Panc1 (cell line): ENCODE results near the gene FAM174C. TPM values are rescaled to one million over a fixed set of nuclear protein-coding genes. Genes with fewer than 3 reads are reported as not detected.
A peak's percentile ranks its signal among the peaks of the same experiment; 100 is the strongest.

ENCODE experiments used
- ATAC-seq: fragments of 200-7000 bp; cut with Tn5 transposase; 2 replicates; pipeline ENCODE4 v1.9.1; 2020; ENCODE audit warnings: mild to moderate bottlenecking, moderate library complexity
- BruUV-seq: library from RNA; stranded (reverse); fragments of 400-500 nt; replicated peaks from 2 replicates; lab custom pipeline; 2021; lab: Mats Ljungman, UMichigan
- CTCF ChIA-PET: fragments of 300-600 bp; sonication (Branson Sonifier 250); formaldehyde crosslinking; loops from one replicate; lab custom pipeline; 2022; ENCODE audit warnings: antibody characterized with exemption; lab: Charles Lee
- POLR2A ChIA-PET: fragments of 300-600 bp; sonication (Branson Sonifier 250); formaldehyde crosslinking; loops from one replicate; lab custom pipeline; 2022; ENCODE audit warnings: antibody characterized with exemption; lab: Charles Lee
- DNase-seq: peaks from one replicate; pipeline ENCODE4 v3.0.0-alpha.2; 2010; ENCODE audit warnings: low read depth, low spot score
- H3K27ac ChIP-seq: 2 replicates; pipeline ENCODE4 v1.5.1; 2011; ENCODE audit warnings: mild to moderate bottlenecking, low read length, inconsistent platforms
- H3K27me3 ChIP-seq: fragments of 200-500 bp; sonication (Bioruptor generic); 2 replicates; pipeline ENCODE4 v1.6.0; 2014; ENCODE audit warnings: low read length, inconsistent platforms; ENCODE audit not compliant: control insufficient read depth, insufficient read depth
- H3K36me3 ChIP-seq: fragments of 200-500 bp; sonication (Bioruptor generic); 2 replicates; pipeline ENCODE4 v1.5.1; 2014; ENCODE audit warnings: inconsistent platforms, mild to moderate bottlenecking, low read length, moderate library complexity; ENCODE audit not compliant: control insufficient read depth, insufficient read depth
- H3K4me1 ChIP-seq: 2 replicates; pipeline ENCODE4 v1.5.1; 2011; ENCODE audit warnings: inconsistent platforms, mild to moderate bottlenecking, low read length, moderate library complexity; ENCODE audit not compliant: control insufficient read depth, insufficient read depth
- H3K4me3 ChIP-seq, 2 experiments: 2 replicates each; pipeline ENCODE4 v1.5.1; 2011 to 2012; ENCODE audit warnings: low read depth in 2 of 2, low read length in 2 of 2, mild to moderate bottlenecking in 2 of 2, inconsistent platforms in 1 of 2, moderate library complexity in 1 of 2
- H3K9me3 ChIP-seq: fragments of 200-500 bp; sonication (Bioruptor generic); 2 replicates; pipeline ENCODE4 v1.5.1; 2014; ENCODE audit warnings: low read depth, mild to moderate bottlenecking, inconsistent platforms, low read length, moderate library complexity; ENCODE audit not compliant: control insufficient read depth, insufficient read depth
- POLR2AphosphoS5 ChIP-seq: IDR thresholded peaks from 2 replicates; pipeline ENCODE4 v1.6.1; 2012; ENCODE audit warnings: mild to moderate bottlenecking, low read depth, low read length, moderate library complexity
- SIN3A ChIP-seq: IDR thresholded peaks from 2 replicates; pipeline ENCODE4 v1.6.1; 2012; ENCODE audit warnings: low read depth, mild to moderate bottlenecking, low read length, moderate library complexity, borderline replicate concordance; ENCODE audit not compliant: insufficient read depth
- TCF7L2 ChIP-seq: IDR thresholded peaks from 2 replicates; pipeline ENCODE4 v1.6.1; 2011; ENCODE audit warnings: mild to moderate bottlenecking, low read depth, low read length, inconsistent platforms
- in situ Hi-C: cut with HindIII; loops from 2 replicates; pipeline ENCODE4 v1.10.0; 2016; ENCODE audit warnings: low sequenced_read_pairs, low pct_unique_long_range_greater_than_20kb
- intact Hi-C: fragments of 100-400 bp; cut with micrococcal nuclease; formaldehyde crosslinking; loops from one replicate; pipeline ENCODE4 v1.10.0; 2022; ENCODE audit not compliant: unreplicated experiment
- total RNA-seq: library from RNA; stranded (reverse); gene quantifications from one replicate; pipeline ENCODE4 v1.2.1, GENCODE V29; 2021; ENCODE audit not compliant: unreplicated experiment
- TF ChIP-seq, protein P1 (sequence below): fragments of 450-650 bp; IDR thresholded peaks from 2 replicates; pipeline ENCODE4 v1.5.1; 2017; ENCODE audit warnings: mild to moderate bottlenecking
- TF ChIP-seq, protein P2 (sequence below), 2 experiments: IDR thresholded peaks; 2 replicates each; pipeline ENCODE4 v1.6.1; 2011 to 2012; ENCODE audit warnings: low read depth in 2 of 2, control low read depth in 1 of 2, low read length in 1 of 2, mild to moderate bottlenecking in 1 of 2, moderate library complexity in 1 of 2; ENCODE audit not compliant: insufficient read depth in 1 of 2

The FAM174C gene
- total RNA-seq, 1 experiment from 2014 or later, result 133 TPM

DNA sequence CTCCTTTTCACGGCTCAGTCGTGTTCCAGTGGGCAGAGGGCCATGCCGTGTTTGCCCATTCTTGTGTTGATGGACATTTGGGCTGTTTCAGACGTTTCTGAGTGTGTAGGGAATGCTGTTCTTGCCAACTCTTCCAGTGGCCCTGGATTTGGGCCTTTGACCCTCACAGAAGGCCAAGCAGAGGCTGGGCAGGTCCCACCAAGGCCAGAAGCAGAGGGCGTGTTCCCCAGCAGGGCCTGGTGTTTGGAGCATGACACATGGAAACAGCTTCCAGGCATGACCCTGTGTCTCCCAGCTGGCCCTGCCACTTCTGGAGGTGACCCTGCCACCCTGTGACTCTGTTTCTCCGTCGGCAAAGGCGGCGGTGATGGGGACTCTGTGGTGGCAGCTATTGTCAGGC is 46.2 kb downstream of the FAM174C start:
- BruUV-seq, result no TSS peak
- H3K4me1 ChIP-seq, result peaks cover 6% of the 10 kb centered on the region
- no peaks in the 10 kb centered on the region for H3K27me3 ChIP-seq
- CTCF ChIA-PET, result no interaction called here
- H3K36me3 ChIP-seq, result no peaks in the 10 kb centered on the region
- in situ Hi-C loops (no loop called here), intact Hi-C loops (no loop called here)
- no peak for DNase-seq
- ATAC-seq, result no peak
- H3K4me3 ChIP-seq, result no peak overlapping the region
- H3K27ac ChIP-seq, result no peak overlapping the region
- no peaks in the 10 kb centered on the region for H3K9me3 ChIP-seq
- no peak for TF ChIP-seq SIN3A
- TF ChIP-seq TCF7L2, result no peak
- no peak for TF ChIP-seq POLR2AphosphoS5
- TF ChIP-seq, protein P1, sequence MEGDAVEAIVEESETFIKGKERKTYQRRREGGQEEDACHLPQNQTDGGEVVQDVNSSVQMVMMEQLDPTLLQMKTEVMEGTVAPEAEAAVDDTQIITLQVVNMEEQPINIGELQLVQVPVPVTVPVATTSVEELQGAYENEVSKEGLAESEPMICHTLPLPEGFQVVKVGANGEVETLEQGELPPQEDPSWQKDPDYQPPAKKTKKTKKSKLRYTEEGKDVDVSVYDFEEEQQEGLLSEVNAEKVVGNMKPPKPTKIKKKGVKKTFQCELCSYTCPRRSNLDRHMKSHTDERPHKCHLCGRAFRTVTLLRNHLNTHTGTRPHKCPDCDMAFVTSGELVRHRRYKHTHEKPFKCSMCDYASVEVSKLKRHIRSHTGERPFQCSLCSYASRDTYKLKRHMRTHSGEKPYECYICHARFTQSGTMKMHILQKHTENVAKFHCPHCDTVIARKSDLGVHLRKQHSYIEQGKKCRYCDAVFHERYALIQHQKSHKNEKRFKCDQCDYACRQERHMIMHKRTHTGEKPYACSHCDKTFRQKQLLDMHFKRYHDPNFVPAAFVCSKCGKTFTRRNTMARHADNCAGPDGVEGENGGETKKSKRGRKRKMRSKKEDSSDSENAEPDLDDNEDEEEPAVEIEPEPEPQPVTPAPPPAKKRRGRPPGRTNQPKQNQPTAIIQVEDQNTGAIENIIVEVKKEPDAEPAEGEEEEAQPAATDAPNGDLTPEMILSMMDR, result no peak
- TF ChIP-seq, protein P2, sequence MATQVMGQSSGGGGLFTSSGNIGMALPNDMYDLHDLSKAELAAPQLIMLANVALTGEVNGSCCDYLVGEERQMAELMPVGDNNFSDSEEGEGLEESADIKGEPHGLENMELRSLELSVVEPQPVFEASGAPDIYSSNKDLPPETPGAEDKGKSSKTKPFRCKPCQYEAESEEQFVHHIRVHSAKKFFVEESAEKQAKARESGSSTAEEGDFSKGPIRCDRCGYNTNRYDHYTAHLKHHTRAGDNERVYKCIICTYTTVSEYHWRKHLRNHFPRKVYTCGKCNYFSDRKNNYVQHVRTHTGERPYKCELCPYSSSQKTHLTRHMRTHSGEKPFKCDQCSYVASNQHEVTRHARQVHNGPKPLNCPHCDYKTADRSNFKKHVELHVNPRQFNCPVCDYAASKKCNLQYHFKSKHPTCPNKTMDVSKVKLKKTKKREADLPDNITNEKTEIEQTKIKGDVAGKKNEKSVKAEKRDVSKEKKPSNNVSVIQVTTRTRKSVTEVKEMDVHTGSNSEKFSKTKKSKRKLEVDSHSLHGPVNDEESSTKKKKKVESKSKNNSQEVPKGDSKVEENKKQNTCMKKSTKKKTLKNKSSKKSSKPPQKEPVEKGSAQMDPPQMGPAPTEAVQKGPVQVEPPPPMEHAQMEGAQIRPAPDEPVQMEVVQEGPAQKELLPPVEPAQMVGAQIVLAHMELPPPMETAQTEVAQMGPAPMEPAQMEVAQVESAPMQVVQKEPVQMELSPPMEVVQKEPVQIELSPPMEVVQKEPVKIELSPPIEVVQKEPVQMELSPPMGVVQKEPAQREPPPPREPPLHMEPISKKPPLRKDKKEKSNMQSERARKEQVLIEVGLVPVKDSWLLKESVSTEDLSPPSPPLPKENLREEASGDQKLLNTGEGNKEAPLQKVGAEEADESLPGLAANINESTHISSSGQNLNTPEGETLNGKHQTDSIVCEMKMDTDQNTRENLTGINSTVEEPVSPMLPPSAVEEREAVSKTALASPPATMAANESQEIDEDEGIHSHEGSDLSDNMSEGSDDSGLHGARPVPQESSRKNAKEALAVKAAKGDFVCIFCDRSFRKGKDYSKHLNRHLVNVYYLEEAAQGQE (IDR thresholded peaks at IDR 0.05; ENCODE audit: insufficient read depth in 1 of 2, low read depth in 2 of 2, low read length in 1 of 2), result no peak
- POLR2A ChIA-PET, result no interaction called here

DNA sequence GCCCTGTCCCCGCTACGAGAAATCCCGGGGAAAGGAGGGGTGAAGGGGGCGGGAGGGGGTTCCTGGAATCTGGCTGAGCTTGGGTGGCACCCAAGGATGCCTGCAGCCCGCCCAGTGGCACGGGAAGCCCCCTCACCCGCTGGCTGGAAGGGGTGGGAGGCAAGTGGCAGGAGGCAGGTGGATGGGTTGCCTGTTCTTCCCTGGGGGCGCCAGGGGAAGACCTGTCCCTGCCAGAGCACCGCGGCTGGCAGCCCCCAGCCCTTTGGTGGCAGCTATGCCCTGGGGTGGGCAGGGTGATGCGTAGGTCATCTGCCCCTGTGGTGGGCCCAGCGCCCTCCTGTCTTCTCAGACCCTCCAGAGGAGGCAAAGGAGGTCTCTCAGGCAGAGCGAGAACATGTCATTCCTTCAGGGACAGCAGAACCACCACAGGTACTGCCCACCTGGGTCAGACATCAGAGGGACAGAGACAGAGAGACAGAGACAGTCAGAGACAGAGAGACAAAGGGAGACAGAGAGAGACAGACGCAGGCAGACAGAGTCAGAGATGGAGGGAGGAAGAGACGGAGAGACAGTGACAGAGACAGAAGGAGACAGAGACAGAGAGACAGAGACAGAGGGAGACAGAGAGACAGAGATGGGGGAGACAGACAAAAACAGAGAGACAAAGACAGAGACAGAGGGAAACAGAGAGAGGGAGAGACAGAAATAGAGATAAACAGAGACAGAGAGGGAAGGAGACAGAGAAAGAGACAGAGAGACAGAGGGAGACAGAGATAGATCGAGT is 47.1 kb downstream of the FAM174C start:
- BruUV-seq, result no TSS peak
- POLR2A ChIA-PET, result no interaction called here
- intact Hi-C loops (no loop called here), in situ Hi-C loops (no loop called here)
- CTCF ChIA-PET, result no interaction called here
- Histone ChIP-seq H3K36me3 (no peaks in the 10 kb centered on the region), H3K4me1 (peaks cover 6% of the 10 kb centered on the region), H3K27me3 (no peaks in the 10 kb centered on the region), H3K4me3 (no peak overlapping the region), H3K27ac (no peak overlapping the region), H3K9me3 (no peaks in the 10 kb centered on the region)
- ATAC-seq (no peak), DNase-seq (no peak)
- TF ChIP-seq POLR2AphosphoS5, result no peak

DNA sequence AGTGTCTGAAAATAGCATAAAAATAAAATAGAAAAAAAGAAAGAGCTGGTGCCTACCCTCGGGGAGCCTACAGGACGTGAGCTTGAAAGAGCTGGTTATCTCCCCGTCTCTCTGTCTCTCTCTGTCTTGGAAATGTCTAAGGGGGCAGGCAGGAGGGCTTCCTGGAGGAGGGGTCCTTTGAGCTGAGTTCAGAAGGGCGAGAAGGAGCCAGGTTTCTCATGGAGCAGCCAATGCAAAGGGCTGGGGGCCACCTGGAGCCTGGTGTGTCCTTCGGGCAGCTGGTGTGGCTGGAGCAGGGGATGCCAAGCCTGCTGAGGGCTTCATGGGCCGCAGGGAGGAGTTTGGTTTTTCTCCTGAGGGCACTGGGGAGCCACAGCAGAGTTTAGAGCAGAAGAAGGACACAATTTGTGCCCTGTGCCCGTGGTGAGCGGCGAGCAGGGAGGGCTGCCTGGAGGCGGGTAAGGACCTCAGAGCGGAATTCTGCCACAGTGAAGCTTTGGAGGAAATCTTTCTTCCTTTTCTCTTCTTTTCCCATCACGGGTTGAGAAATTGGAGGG is 49.0 kb downstream of the FAM174C start:
- intact Hi-C loops, result no loop called here
- CTCF ChIA-PET, result no interaction called here
- DNase-seq, result no peak
- H3K27me3 ChIP-seq, result no peaks in the 10 kb centered on the region
- peaks cover 6% of the 10 kb centered on the region for H3K4me1 ChIP-seq
- no peaks in the 10 kb centered on the region for H3K36me3 ChIP-seq
- ATAC-seq, result no peak
- POLR2A ChIA-PET, result no interaction called here
- BruUV-seq, result no TSS peak
- no peak overlapping the region for H3K27ac ChIP-seq
- no peak for TF ChIP-seq TCF7L2
- no peak for TF ChIP-seq SIN3A
- no peak for TF ChIP-seq POLR2AphosphoS5
- peak overlapping the region in 1 of 2 experiments; percentile 45; a peak in 1 of 4 replicates for H3K4me3 ChIP-seq
- in situ Hi-C loops, result no loop called here
- H3K9me3 ChIP-seq, result no peaks in the 10 kb centered on the region
